Omental fat pad (tissue), 4 donors: Measurements from ENCODE around the gene SULT2A1. TPM values are rescaled to one million over a fixed set of nuclear protein-coding genes. Genes with fewer than 3 reads are reported as not detected.

ENCODE experiments used
- ATAC-seq: fragments of 150-250 bp; one replicate; pipeline ENCODE4 v1.9.1; 2016; ENCODE audit warnings: mild to moderate bottlenecking, moderate library complexity; ENCODE audit not compliant: low FRiP score
- DNase-seq: peaks from one replicate; pipeline ENCODE4 v3.0.0-alpha.2; 2019; ENCODE audit warnings: low spot score
- total RNA-seq, 4 donors: library from RNA; depleted of rRNA; stranded (reverse); fragments of >200 nt; gene quantifications; one replicate each; pipeline ENCODE4 v1.1.0, GENCODE V29; 2016
- TF ChIP-seq, protein P1 (sequence below), 3 donors: fragments of 450-650 bp; IDR thresholded peaks; one replicate each; pipeline ENCODE4 v1.5.1; 2016 to 2017; ENCODE audit warnings: antibody characterized with exemption in 3 of 3, mild to moderate bottlenecking in 3 of 3, moderate library complexity in 2 of 3

SULT2A1 gene
- total RNA-seq, 4 donors from 2014 or later: not detected

DNA sequence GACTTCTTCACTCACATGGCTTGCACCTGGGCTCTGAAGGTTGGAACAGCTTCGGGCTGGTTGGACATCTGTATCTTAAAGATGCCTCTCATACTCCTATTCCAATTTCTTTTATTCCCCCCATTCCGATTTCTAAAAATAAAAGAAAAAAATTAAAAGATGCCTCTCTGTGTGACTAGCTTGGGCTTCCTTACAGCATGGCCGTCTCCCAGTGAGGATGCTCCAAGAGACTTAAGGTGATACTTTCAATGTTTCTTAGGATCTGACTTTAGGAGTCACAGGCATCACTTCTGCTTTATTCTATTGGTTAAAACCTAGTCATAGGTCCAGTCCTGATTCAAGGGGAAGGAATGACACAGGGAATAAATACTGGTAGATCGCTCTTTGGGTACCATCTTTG is 9.9 kb upstream of the SULT2A1 start:
- no peak for ATAC-seq
- TF ChIP-seq, protein P1, sequence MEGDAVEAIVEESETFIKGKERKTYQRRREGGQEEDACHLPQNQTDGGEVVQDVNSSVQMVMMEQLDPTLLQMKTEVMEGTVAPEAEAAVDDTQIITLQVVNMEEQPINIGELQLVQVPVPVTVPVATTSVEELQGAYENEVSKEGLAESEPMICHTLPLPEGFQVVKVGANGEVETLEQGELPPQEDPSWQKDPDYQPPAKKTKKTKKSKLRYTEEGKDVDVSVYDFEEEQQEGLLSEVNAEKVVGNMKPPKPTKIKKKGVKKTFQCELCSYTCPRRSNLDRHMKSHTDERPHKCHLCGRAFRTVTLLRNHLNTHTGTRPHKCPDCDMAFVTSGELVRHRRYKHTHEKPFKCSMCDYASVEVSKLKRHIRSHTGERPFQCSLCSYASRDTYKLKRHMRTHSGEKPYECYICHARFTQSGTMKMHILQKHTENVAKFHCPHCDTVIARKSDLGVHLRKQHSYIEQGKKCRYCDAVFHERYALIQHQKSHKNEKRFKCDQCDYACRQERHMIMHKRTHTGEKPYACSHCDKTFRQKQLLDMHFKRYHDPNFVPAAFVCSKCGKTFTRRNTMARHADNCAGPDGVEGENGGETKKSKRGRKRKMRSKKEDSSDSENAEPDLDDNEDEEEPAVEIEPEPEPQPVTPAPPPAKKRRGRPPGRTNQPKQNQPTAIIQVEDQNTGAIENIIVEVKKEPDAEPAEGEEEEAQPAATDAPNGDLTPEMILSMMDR (IDR thresholded peaks at IDR 0.05): no peak
- no peak for DNase-seq

DNA sequence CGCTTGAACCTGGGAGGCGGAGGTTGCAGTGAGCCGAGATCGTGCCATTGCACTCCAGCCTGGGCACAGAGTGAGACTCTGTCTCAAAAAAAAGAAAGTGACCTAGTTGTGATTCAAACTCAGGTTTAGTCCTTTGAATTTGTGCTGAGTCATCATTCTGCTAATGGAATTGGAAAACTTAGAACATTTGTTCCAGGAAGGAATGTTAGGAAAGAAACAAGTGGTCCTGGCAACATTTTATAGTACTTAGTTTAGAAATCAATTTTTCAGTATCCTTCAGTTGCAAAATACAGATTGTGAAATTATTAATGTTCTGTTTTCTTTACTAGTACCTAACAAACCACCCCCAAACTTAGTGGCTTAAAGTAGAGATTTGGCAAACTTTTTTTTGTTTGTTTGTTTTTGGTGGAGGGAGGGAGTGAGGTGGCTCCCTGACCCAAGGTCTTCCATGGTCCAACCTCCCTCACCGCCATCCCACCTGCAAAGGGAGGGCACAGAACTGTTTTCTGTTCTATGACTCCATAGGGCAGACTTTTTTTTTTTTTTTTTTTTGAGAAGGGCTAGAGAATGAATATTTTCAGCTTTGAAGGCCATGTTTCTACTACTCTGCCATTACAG is 9.2 kb upstream of the SULT2A1 start:
- ATAC-seq (peak; percentile 43), DNase-seq (no peak)
- TF ChIP-seq, protein P1 (IDR thresholded peaks at IDR 0.05): no peak

DNA sequence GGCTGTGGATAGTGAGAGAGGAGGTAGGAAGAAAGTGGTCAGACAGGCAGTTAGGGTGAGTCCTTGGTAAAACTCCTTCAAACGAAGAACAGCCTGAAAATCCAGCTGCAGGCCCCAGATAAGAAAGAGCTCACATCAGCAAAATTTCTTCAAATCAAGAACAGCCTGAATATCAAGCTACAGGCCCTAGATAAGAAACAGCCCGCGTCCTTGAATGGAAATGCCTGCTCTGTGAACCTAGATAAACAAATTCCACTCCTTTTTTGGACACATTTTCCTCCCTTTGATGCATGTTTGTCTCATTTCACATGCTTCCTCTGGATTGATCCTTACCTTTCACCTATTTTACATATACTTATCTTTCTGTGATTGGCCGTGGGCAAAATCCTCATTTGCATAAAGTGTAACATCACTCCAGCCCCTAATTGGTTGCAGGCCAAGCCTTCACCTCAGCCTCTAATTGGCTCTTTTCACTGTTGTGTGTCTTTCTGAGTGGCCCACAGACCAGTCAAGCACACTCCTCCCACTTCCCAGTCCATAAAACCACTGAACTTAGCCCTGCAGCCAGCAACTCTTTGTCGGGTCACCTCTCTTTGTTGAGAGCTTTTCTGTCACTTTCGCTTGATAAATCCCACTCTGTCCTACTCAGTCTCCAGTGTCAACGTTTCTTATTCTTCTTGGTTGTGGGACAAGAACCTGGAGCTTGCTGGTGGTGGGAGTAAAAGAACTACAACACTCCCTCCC is 6.0 kb upstream of the SULT2A1 start:
- TF ChIP-seq, protein P1 (IDR thresholded peaks at IDR 0.05): no peak
- no peak for DNase-seq
- ATAC-seq: no peak

DNA sequence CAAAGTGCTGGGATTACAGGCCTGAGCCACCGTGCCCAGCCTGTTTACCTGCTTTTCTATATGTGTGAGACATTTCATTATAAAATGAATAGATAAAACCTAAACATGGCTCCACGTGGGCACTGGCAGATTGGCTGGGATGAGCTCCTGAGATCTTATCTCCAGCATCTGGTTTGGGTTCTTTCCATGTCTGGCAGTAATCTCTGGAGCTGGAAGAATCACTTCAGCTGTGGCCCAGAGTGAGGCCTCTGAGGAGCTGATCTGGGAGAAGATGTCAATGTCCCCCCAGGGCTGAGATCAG is 5.5 kb upstream of the SULT2A1 start:
- TF ChIP-seq, protein P1 (IDR thresholded peaks at IDR 0.05): no peak
- DNase-seq (no peak), ATAC-seq (no peak)

DNA sequence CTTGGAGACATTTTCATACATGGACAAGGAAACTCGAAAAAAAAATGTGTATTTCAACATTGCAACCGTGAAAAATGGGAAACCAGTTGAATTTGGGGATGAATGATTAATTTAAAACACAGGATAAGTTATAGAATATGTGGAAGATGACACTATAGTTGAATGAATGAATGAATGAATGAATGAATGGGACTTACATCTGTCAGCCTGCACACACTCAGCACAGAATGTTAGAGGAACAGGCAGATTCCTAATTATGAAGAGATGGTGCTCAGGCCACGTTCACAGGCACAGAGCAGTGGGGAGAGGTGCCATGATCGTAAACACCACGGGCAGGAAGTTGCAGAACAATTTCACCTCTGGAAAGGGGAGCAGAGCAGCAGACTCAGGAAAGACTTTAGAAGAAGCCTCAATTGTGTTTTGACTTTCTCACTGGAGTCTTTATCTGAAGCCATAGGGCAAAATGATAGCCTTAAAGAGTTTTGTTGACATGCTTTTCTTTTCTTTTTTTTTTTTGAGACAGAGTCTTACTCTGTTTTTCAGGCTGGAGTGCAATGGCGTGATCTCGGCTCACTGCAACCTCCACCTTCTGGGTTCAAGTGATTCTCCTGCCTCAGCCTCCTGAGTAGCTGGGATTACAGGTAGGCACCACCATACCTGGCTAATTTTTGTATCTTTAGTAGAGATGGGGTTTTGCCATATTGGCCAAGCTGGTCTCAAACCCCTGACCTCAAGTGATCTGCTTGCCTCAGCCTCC is 4.9 kb upstream of the SULT2A1 start:
- ATAC-seq (no peak), DNase-seq (no peak)
- TF ChIP-seq, protein P1 (IDR thresholded peaks at IDR 0.05): no peak

DNA sequence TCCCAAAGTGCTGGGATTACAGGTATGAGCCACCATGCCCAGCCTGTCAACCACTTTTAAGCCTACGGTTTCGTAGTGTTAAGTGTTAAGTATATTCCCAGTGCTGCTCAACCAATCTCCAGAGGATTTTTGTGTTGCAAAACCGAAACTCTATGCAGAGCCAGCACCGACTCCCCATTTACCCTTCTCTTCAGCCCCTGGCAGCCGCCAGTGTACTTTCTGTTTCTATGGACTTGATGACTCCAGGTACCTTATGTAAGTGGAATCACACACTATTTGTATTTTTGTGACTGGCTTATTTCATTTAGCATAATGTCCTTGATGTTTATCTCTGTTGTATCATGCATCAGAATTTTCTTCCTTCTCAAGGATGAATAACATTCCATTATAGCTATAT is 1.1 kb downstream of the SULT2A1 start:
- TF ChIP-seq, protein P1 (IDR thresholded peaks at IDR 0.05): no peak
- DNase-seq: no peak
- no peak for ATAC-seq
